Caco-2 (cell line): ENCODE data around the gene RCAN1. TPM values are rescaled to one million over a fixed set of nuclear protein-coding genes. Genes with fewer than 3 reads are reported as not detected.

Experiments
- BruUV-seq: library from RNA; stranded (reverse); fragments of 400-500 nt; replicated peaks from 2 replicates; lab custom pipeline; 2021; lab: Mats Ljungman, UMichigan
- CTCF ChIA-PET: fragments of 300-600 bp; sonication (Branson Sonifier 250); formaldehyde crosslinking; loops from one replicate; lab custom pipeline; 2022; ENCODE audit warnings: antibody characterized with exemption; lab: Charles Lee
- POLR2A ChIA-PET: fragments of 300-600 bp; sonication (Branson Sonifier 250); formaldehyde crosslinking; loops from one replicate; lab custom pipeline; 2022; ENCODE audit warnings: antibody characterized with exemption; lab: Charles Lee
- DNase-seq, 2 experiments: peaks; one replicate each; pipeline versions ENCODE4 v3.0.0 to v3.0.0-alpha.2; 2020 to 2022
- H3K27me3 ChIP-seq: replicated peaks from 2 replicates; pipeline ENCODE4 v1.6.0; 2011; ENCODE audit warnings: low read length; ENCODE audit not compliant: control insufficient read depth, insufficient read depth
- H3K36me3 ChIP-seq: 2 replicates; pipeline ENCODE4 v1.5.1; 2011; ENCODE audit warnings: low read length; ENCODE audit not compliant: control insufficient read depth, insufficient read depth
- H3K4me1 ChIP-seq: fragments of 250-450 bp; sonication (Bioruptor Pico); 2 replicates; pipeline ENCODE4 v1.5.1; 2020; ENCODE audit warnings: mild to moderate bottlenecking
- H3K4me3 ChIP-seq: 2 replicates; pipeline ENCODE4 v1.5.1; 2011; ENCODE audit warnings: low read depth, mild to moderate bottlenecking, control low read depth, low read length
- H3K9me3 ChIP-seq: fragments of 250-450 bp; sonication (Bioruptor Pico); 2 replicates; pipeline ENCODE4 v1.5.1; 2020; ENCODE audit warnings: mild to moderate bottlenecking, moderate library complexity
- H3K27ac Mint-ChIP-seq: one replicate; pipeline ENCODE4 v1.8.0; 2022; ENCODE audit warnings: mixed read lengths; ENCODE audit not compliant: unreplicated experiment
- H3K27me3 Mint-ChIP-seq: one replicate; pipeline ENCODE4 v1.8.0; 2022; ENCODE audit warnings: mixed read lengths; ENCODE audit not compliant: insufficient read depth, unreplicated experiment
- H3K36me3 Mint-ChIP-seq: one replicate; pipeline ENCODE4 v1.8.0; 2022; ENCODE audit warnings: mild to moderate bottlenecking, mixed read lengths; ENCODE audit not compliant: insufficient read depth, unreplicated experiment
- H3K4me1 Mint-ChIP-seq: one replicate; pipeline ENCODE4 v1.8.0; 2022; ENCODE audit warnings: low read depth, mixed read lengths; ENCODE audit not compliant: unreplicated experiment
- H3K4me3 Mint-ChIP-seq: one replicate; pipeline ENCODE4 v1.8.0; 2022; ENCODE audit warnings: mild to moderate bottlenecking, moderate library complexity, mixed read lengths; ENCODE audit not compliant: unreplicated experiment
- H3K9me3 Mint-ChIP-seq: one replicate; pipeline ENCODE4 v1.8.0; 2022; ENCODE audit warnings: mixed read lengths; ENCODE audit not compliant: unreplicated experiment
- CTCF ChIP-seq, 2 experiments: fragments of 200-600 bp in 1 of 2; IDR thresholded peaks; 1 replicate in 1 of 2; 2 replicates in 1 of 2; pipeline versions ENCODE4 v1.5.1 to v1.8.0; 2011 to 2022; ENCODE audit warnings: antibody characterized with exemption in 1 of 2, control low read depth in 1 of 2, inconsistent platforms in 1 of 2, low read depth in 1 of 2, low read length in 1 of 2, mild to moderate bottlenecking in 1 of 2, moderate library complexity in 1 of 2; ENCODE audit not compliant: insufficient read depth in 1 of 2, severe bottlenecking in 1 of 2, unreplicated experiment in 1 of 2
- intact Hi-C: fragments of 100-400 bp; cut with micrococcal nuclease; formaldehyde crosslinking; loops from one replicate; pipeline ENCODE4 v1.10.0; 2022; ENCODE audit not compliant: unreplicated experiment
- total RNA-seq: library from RNA; stranded (reverse); gene quantifications from 2 replicates; pipeline ENCODE4 v1.2.3, GENCODE V29; 2022

The RCAN1 gene
- total RNA-seq, 1 experiment from 2014 or later = 29.4 TPM

GRCh38 chr21:34524646-34525601 lies 90.0 kb downstream of the RCAN1 start:
- peak overlapping the region; percentile 29 for H3K4me3 ChIP-seq
- no peaks in the 10 kb centered on the region for H3K9me3 ChIP-seq
- no peaks in the 10 kb centered on the region for H3K27me3 ChIP-seq
- Mint-ChIP-seq H3K9me3 (no peaks in the 10 kb centered on the region), H3K4me3 (peak overlapping the region; percentile 78), H3K27me3 (no peaks in the 10 kb centered on the region), H3K4me1 (peaks cover 18% of the 10 kb centered on the region), H3K27ac (peak overlapping the region; percentile 93), H3K36me3 (peaks cover 42% of the 10 kb centered on the region)
- no peaks in the 10 kb centered on the region; the same call in 1 of the 2 replicates for H3K36me3 ChIP-seq
- peaks cover 37% of the 10 kb centered on the region for H3K4me1 ChIP-seq
- ChIA-PET POLR2A (interaction anchor here (0.6 kb wide), 1 partner anchor 58 kb away, joined by 6 read pairs; no protein-coding TSS in a partner anchor), CTCF (interaction anchor here (0.6 to 2.0 kb wide), 6 partner anchors 14 to 151 kb away, joined by 3 to 10 read pairs (median 4); no protein-coding TSS in a partner anchor)
- peak; percentile 52 to 56 for DNase-seq
- TF ChIP-seq CTCF (IDR thresholded peaks at IDR 0.05; ENCODE audit: insufficient read depth in 1 of 2, low read depth in 1 of 2, low read length in 1 of 2, severe bottlenecking in 1 of 2, unreplicated experiment in 1 of 2) = no peak
- intact Hi-C loops = loop anchor here (5.0 kb wide), 1 partner anchor 77 kb away; no protein-coding TSS in a partner anchor
- BruUV-seq = TSS peak; percentile 39

GRCh38 chr21:34523019-34523555 lies 91.8 kb downstream of the RCAN1 start:
- Histone ChIP-seq H3K27me3 (no peaks in the 10 kb centered on the region), H3K9me3 (no peaks in the 10 kb centered on the region), H3K36me3 (no peaks in the 10 kb centered on the region; the same call in 1 of the 2 replicates), H3K4me3 (peak overlapping the region; percentile 6; the same call in 1 of the 2 replicates), H3K4me1 (peaks cover 37% of the 10 kb centered on the region)
- peak; percentile 39 to 70 for DNase-seq
- H3K4me1 Mint-ChIP-seq = peaks cover 18% of the 10 kb centered on the region
- BruUV-seq = no TSS peak
- no peak for TF ChIP-seq CTCF (IDR thresholded peaks at IDR 0.05; ENCODE audit: insufficient read depth in 1 of 2, low read depth in 1 of 2, low read length in 1 of 2, severe bottlenecking in 1 of 2, unreplicated experiment in 1 of 2)
- H3K4me3 Mint-ChIP-seq = peak overlapping the region; percentile 58
- H3K36me3 Mint-ChIP-seq = peaks cover 58% of the 10 kb centered on the region
- H3K27ac Mint-ChIP-seq = peak overlapping the region; percentile 15
- H3K9me3 Mint-ChIP-seq = no peaks in the 10 kb centered on the region
- H3K27me3 Mint-ChIP-seq = no peaks in the 10 kb centered on the region
- ChIA-PET POLR2A (no interaction called here), CTCF (interaction anchor here (1.4 to 1.9 kb wide), 3 partner anchors 21 to 80 kb away, joined by 8 to 13 read pairs (median 9); no protein-coding TSS in a partner anchor)
- intact Hi-C loops = no loop called here

DNA sequence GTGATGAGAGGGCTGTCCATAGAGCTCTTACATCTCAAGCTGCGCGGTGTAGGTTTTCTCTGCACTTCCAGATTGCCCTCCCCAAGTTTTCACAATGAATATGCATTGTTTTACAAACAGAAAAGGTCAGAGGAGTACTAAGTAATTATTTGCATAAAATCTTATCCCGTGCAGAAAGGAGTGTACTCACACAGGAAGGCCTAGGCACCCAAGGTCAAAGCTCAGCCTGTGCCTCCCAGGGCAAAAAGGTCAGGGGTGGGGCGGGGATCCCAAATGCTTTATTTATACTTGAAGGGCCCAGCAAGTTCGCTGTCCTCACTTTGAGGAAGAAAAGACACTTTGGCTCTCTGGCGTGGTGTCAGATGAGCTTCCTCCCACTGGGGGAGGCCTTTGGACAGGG lies 92.6 kb downstream of the RCAN1 start:
- Mint-ChIP-seq H3K36me3 (peaks cover 66% of the 10 kb centered on the region), H3K9me3 (no peaks in the 10 kb centered on the region), H3K27ac (peak overlapping the region; percentile 15), H3K4me1 (peaks cover 18% of the 10 kb centered on the region), H3K4me3 (peak overlapping the region; percentile 58), H3K27me3 (no peaks in the 10 kb centered on the region)
- BruUV-seq = no TSS peak
- H3K9me3 ChIP-seq = no peaks in the 10 kb centered on the region
- no peak overlapping the region for H3K4me3 ChIP-seq
- H3K36me3 ChIP-seq = no peaks in the 10 kb centered on the region; the same call in 1 of the 2 replicates
- H3K4me1 ChIP-seq = peaks cover 33% of the 10 kb centered on the region
- CTCF ChIA-PET = interaction anchor here (0.7 to 1.9 kb wide), 5 partner anchors 12 to 155 kb away, joined by 3 to 13 read pairs (median 8); no protein-coding TSS in a partner anchor
- DNase-seq = peak; percentile 71 to 78
- POLR2A ChIA-PET = no interaction called here
- no peak for TF ChIP-seq CTCF (IDR thresholded peaks at IDR 0.05; ENCODE audit: insufficient read depth in 1 of 2, low read depth in 1 of 2, low read length in 1 of 2, severe bottlenecking in 1 of 2, unreplicated experiment in 1 of 2)
- intact Hi-C loops = no loop called here
- no peaks in the 10 kb centered on the region for H3K27me3 ChIP-seq
